H1 (cell line): ENCODE measurements around the gene GALNTL6. TPM values are rescaled to one million over a fixed set of nuclear protein-coding genes. Genes with fewer than 3 reads are reported as not detected.

Experiments used
- CTCF ChIA-PET: fragments of 300-600 bp; sonication (Branson Sonifier 250); formaldehyde crosslinking; loops from one replicate; lab custom pipeline; 2021; ENCODE audit not compliant: partially characterized antibody; lab: Charles Lee
- POLR2A ChIA-PET: fragments of 300-600 bp; sonication (Branson Sonifier 250); formaldehyde crosslinking; loops from one replicate; lab custom pipeline; 2021; ENCODE audit warnings: inconsistent platforms; ENCODE audit not compliant: partially characterized antibody; lab: Charles Lee
- DNase-seq, 2 experiments: peaks; one replicate each; pipeline versions ENCODE4 v3.0.0 to v3.0.0-alpha.2; 2010 to 2022; ENCODE audit warnings: low spot score in 2 of 2, low read depth in 1 of 2, mixed read lengths in 1 of 2
- FAIRE-seq: peaks from 2 replicates; lab custom pipeline; 2011; peaks lifted over from hg19 to GRCh38; lab: Jason Lieb, UNC
- H2AFZ ChIP-seq: 2 replicates; pipeline ENCODE4 v1.8.1; 2012; ENCODE audit warnings: low read length, inconsistent platforms
- H2AK5ac ChIP-seq: 2 replicates; pipeline ENCODE4 v1.6.1; 2013; ENCODE audit warnings: low read depth, low read length
- H2BK120ac ChIP-seq: replicated peaks from 2 replicates; pipeline ENCODE3; 2013; ENCODE audit warnings: low read depth, low read length, inconsistent platforms
- H2BK12ac ChIP-seq: 2 replicates; pipeline ENCODE4 v1.6.1; 2013; ENCODE audit warnings: low read depth, low read length
- H2BK15ac ChIP-seq: 2 replicates; pipeline ENCODE4 v1.6.1; 2013; ENCODE audit warnings: low read length
- H2BK20ac ChIP-seq: 2 replicates; pipeline ENCODE4 v1.6.1; 2013; ENCODE audit warnings: low read length
- H2BK5ac ChIP-seq: 2 replicates; pipeline ENCODE4 v1.6.1; 2013; ENCODE audit warnings: low read depth, low read length
- H3K14ac ChIP-seq: 2 replicates; pipeline ENCODE4 v1.6.1; 2013; ENCODE audit warnings: inconsistent platforms; ENCODE audit not compliant: insufficient read length
- H3K18ac ChIP-seq: 2 replicates; pipeline ENCODE4 v1.6.1; 2013; ENCODE audit warnings: low read length; ENCODE audit errors: extremely low read depth
- H3K23ac ChIP-seq: 2 replicates; pipeline ENCODE4 v1.6.1; 2013; ENCODE audit warnings: inconsistent platforms; ENCODE audit not compliant: insufficient read length
- H3K23me2 ChIP-seq: 2 replicates; pipeline ENCODE4 v1.6.1; 2013; ENCODE audit warnings: low read depth, low read length
- H3K27ac ChIP-seq: 2 replicates; pipeline ENCODE4 v1.6.1; 2011; ENCODE audit warnings: low read depth, low read length, inconsistent platforms
- H3K27me3 ChIP-seq, 4 experiments: replicated peaks in 1 of 4; 1 replicate in 1 of 4; 2 replicates in 3 of 4; pipeline versions ENCODE4 v1.6.1 to v1.8.1; 2011 to 2013; ENCODE audit warnings: low read length in 3 of 4, mild to moderate bottlenecking in 3 of 4, inconsistent platforms in 2 of 4, mixed read lengths in 2 of 4, moderate library complexity in 1 of 4; ENCODE audit not compliant: control insufficient read depth in 3 of 4, insufficient read depth in 3 of 4; ENCODE audit errors: extremely low read depth in 1 of 4
- H3K36me3 ChIP-seq, 4 experiments: 2 replicates each; pipeline versions ENCODE4 v1.6.1 to v1.8.1; 2011 to 2013; ENCODE audit warnings: mild to moderate bottlenecking in 4 of 4, low read length in 3 of 4, moderate library complexity in 2 of 4, control low read depth in 1 of 4, inconsistent platforms in 1 of 4; ENCODE audit not compliant: insufficient read depth in 4 of 4, control insufficient read depth in 2 of 4
- H3K4ac ChIP-seq: replicated peaks from 2 replicates; pipeline ENCODE3; 2013; ENCODE audit warnings: low read length, low read depth, mixed read lengths, inconsistent platforms; ENCODE audit not compliant: insufficient read length
- H3K4me1 ChIP-seq, 4 experiments: replicated peaks in 1 of 4; 1 replicate in 1 of 4; 2 replicates in 3 of 4; pipeline versions ENCODE4 v1.6.1 to v1.8.1; 2011 to 2013; ENCODE audit warnings: low read length in 3 of 4, inconsistent platforms in 2 of 4, mixed read lengths in 1 of 4; ENCODE audit not compliant: insufficient read depth in 4 of 4, control insufficient read depth in 3 of 4
- H3K4me2 ChIP-seq, 2 experiments: 2 replicates each; pipeline versions ENCODE4 v1.6.1 to v1.8.1; 2011 to 2013; ENCODE audit warnings: low read depth in 2 of 2, low read length in 2 of 2, control low read depth in 1 of 2, inconsistent platforms in 1 of 2, mild to moderate bottlenecking in 1 of 2; ENCODE audit not compliant: insufficient read depth in 1 of 2
- H3K4me3 ChIP-seq, 4 experiments: fragments of 200-600, 300-600 bp in 1 of 4; sonication (generic), shearing (Covaris generic), sonication (Bioruptor Twin) in 1 of 4; 2 replicates each; pipeline versions ENCODE4 v1.5.1 to v1.8.1; 2011 to 2016; ENCODE audit warnings: low read length in 4 of 4, low read depth in 3 of 4, control low read depth in 2 of 4, inconsistent platforms in 2 of 4, mild to moderate bottlenecking in 2 of 4, mixed read lengths in 1 of 4, moderate library complexity in 1 of 4; ENCODE audit not compliant: insufficient read depth in 2 of 4; ENCODE audit errors: extremely low read depth in 1 of 4
- H3K56ac ChIP-seq: replicated peaks from 2 replicates; pipeline ENCODE3; 2013; ENCODE audit warnings: low read depth, mild to moderate bottlenecking, mixed read lengths, low read length, inconsistent platforms; ENCODE audit not compliant: insufficient read length
- H3K79me1 ChIP-seq: 2 replicates; pipeline ENCODE4 v1.6.1; 2013; ENCODE audit warnings: low read depth, low read length, control low read depth
- H3K79me2 ChIP-seq, 2 experiments: 2 replicates each; pipeline versions ENCODE4 v1.6.1 to v1.8.1; 2012 to 2013; ENCODE audit warnings: low read length in 2 of 2, mild to moderate bottlenecking in 2 of 2, inconsistent platforms in 1 of 2; ENCODE audit not compliant: insufficient read depth in 2 of 2, control insufficient read depth in 1 of 2
- H3K9ac ChIP-seq, 4 experiments: replicated peaks in 1 of 4; 1 replicate in 1 of 4; 2 replicates in 3 of 4; pipeline versions ENCODE4 v1.6.1 to v1.8.1; 2011 to 2013; ENCODE audit warnings: low read depth in 3 of 4, low read length in 3 of 4, control low read depth in 2 of 4, mild to moderate bottlenecking in 2 of 4, moderate library complexity in 2 of 4, inconsistent platforms in 1 of 4; ENCODE audit errors: extremely low read depth in 1 of 4
- H3K9me3 ChIP-seq, 2 experiments: 2 replicates each; pipeline versions ENCODE4 v1.6.1 to v1.8.1; 2012 to 2013; ENCODE audit warnings: mild to moderate bottlenecking in 2 of 2, moderate library complexity in 2 of 2, control low read depth in 1 of 2, inconsistent platforms in 1 of 2, low read depth in 1 of 2, low read length in 1 of 2, mixed read lengths in 1 of 2; ENCODE audit not compliant: insufficient read depth in 2 of 2
- H4K20me1 ChIP-seq, 2 experiments: replicated peaks in 1 of 2; 2 replicates each; pipeline versions ENCODE3 to v1.8.1; 2011 to 2013; ENCODE audit warnings: inconsistent platforms in 2 of 2, low read length in 2 of 2, mild to moderate bottlenecking in 1 of 2; ENCODE audit not compliant: insufficient read depth in 2 of 2, control insufficient read depth in 1 of 2
- H4K5ac ChIP-seq: 2 replicates; pipeline ENCODE4 v1.6.1; 2013; ENCODE audit warnings: low read length, low read depth, mixed read lengths, inconsistent platforms; ENCODE audit not compliant: insufficient read length
- H4K8ac ChIP-seq: 2 replicates; pipeline ENCODE4 v1.8.0; 2013; ENCODE audit warnings: mild to moderate bottlenecking, moderate library complexity, low read length, inconsistent platforms; ENCODE audit not compliant: insufficient read depth; ENCODE audit errors: extremely low read depth
- H4K91ac ChIP-seq: replicated peaks from 2 replicates; pipeline ENCODE3; 2013; ENCODE audit warnings: low read length, mixed read lengths, inconsistent platforms; ENCODE audit not compliant: insufficient read length
- ASH2L ChIP-seq: fragments of 200-600, 300-600 bp; sonication (generic); IDR thresholded peaks from one replicate; pipeline ENCODE4 v1.7.1; 2017; ENCODE audit warnings: low read length
- BACH1 ChIP-seq: IDR thresholded peaks from 2 replicates; pipeline ENCODE4 v1.6.1; 2012; ENCODE audit warnings: low read length, improper control_type of control experiment
- BRCA1 ChIP-seq: IDR thresholded peaks from 2 replicates; pipeline ENCODE4 v1.6.1; 2012; ENCODE audit warnings: low read depth, low read length, improper control_type of control experiment
- CHD1 ChIP-seq: IDR thresholded peaks from 2 replicates; pipeline ENCODE4 v1.6.1; 2012; ENCODE audit warnings: low read depth, low read length, improper control_type of control experiment
- CTBP2 ChIP-seq: IDR thresholded peaks from 2 replicates; pipeline ENCODE4 v1.7.0; 2011; ENCODE audit warnings: borderline replicate concordance, mild to moderate bottlenecking, moderate library complexity, mixed read lengths, low read length; ENCODE audit not compliant: insufficient read depth, insufficient read length
- KDM4A ChIP-seq: IDR thresholded peaks from one replicate; pipeline ENCODE4 v1.7.1; 2012; ENCODE audit warnings: low read depth, mild to moderate bottlenecking, moderate library complexity, low read length, inconsistent platforms; ENCODE audit not compliant: severe bottlenecking
- NRF1 ChIP-seq: IDR thresholded peaks from 2 replicates; pipeline ENCODE4 v1.6.1; 2011; ENCODE audit warnings: mild to moderate bottlenecking, low read depth, low read length, improper control_type of control experiment
- POLR2AphosphoS5 ChIP-seq: IDR thresholded peaks from 2 replicates; pipeline ENCODE4 v1.6.1; 2011; ENCODE audit warnings: low read depth, low read length
- POU5F1 ChIP-seq: IDR thresholded peaks from 2 replicates; pipeline ENCODE4 v1.6.1; 2011; ENCODE audit warnings: low read depth, mild to moderate bottlenecking, low read length, moderate library complexity
- RNF2 ChIP-seq: fragments of 200-900, 300-1000 bp; sonication (generic); IDR thresholded peaks from 2 replicates; pipeline ENCODE4 v1.7.1; 2016; ENCODE audit warnings: borderline replicate concordance, low read depth, mild to moderate bottlenecking, antibody characterized with exemption, low read length; ENCODE audit not compliant: poor library complexity, severe bottlenecking; ENCODE audit errors: missing control alignments
- SIX5 ChIP-seq: IDR thresholded peaks from 2 replicates; pipeline ENCODE4 v1.6.1; 2011; ENCODE audit warnings: mild to moderate bottlenecking, low read depth, low read length
- SP4 ChIP-seq: IDR thresholded peaks from 2 replicates; pipeline ENCODE4 v1.6.1; 2012; ENCODE audit warnings: low read length, inconsistent platforms
- SRF ChIP-seq: IDR thresholded peaks from 2 replicates; pipeline ENCODE4 v1.6.1; 2011; ENCODE audit warnings: mild to moderate bottlenecking, low read depth, low read length, moderate library complexity
- SUZ12 ChIP-seq: fragments of 200-600 bp; sonication (generic); IDR thresholded peaks from 2 replicates; pipeline ENCODE4 v1.6.1; 2012; ENCODE audit warnings: mild to moderate bottlenecking, inconsistent platforms, low read length, moderate library complexity, mixed read lengths
- TAF7 ChIP-seq: optimal IDR thresholded peaks from 2 replicates; pipeline ENCODE3; 2011; ENCODE audit warnings: low read depth, mild to moderate bottlenecking, inconsistent platforms, low read length, moderate library complexity, borderline replicate concordance
- TCF12 ChIP-seq: IDR thresholded peaks from 2 replicates; pipeline ENCODE4 v1.6.1; 2011; ENCODE audit warnings: low read depth, mild to moderate bottlenecking, low read length
- WGBS, 2 experiments: shearing (Covaris generic) in 1 of 2; methylation state at CpG; one replicate each; pipeline versions ENCODE4 v1.1.6 to v1.1.7; 2013 to 2015; ENCODE audit warnings: low lambda C conversion rate in 2 of 2, mixed read lengths in 2 of 2, inconsistent platforms in 1 of 2, low coverage in 1 of 2, missing lambda C conversion rate in 1 of 2; ENCODE audit not compliant: insufficient replicate concordance in 2 of 2, insufficient coverage in 1 of 2, insufficient read length in 1 of 2; ENCODE audit errors: extremely low coverage in 1 of 2, missing lambda C conversion rate in 1 of 2; 5-methylcytosine and 5-hydroxymethylcytosine counted together
- polyA plus RNA-seq, 7 experiments: library from polyadenylated mRNA; depleted of rRNA in 3 of 7; stranded (reverse) in 5 of 7; unstranded in 2 of 7; fragments of >200 nt in 5 of 7; fragments of 200-250 nt in 2 of 7; gene quantifications; 1 replicate in 5 of 7; 2 replicates in 1 of 7; 4 replicates in 1 of 7; pipeline versions ENCODE4 v1.2.1 to v1.2.3, GENCODE V29; 2011 to 2013; ENCODE audit warnings: missing spikeins in 2 of 7, mixed read lengths in 2 of 7
- total RNA-seq: library from RNA; stranded (reverse); fragmentation: NEBNext Ultra II Directional; extraction: Animal tissue kit (Norgen Biotek cat#: 25700); gene quantifications from 2 replicates; pipeline ENCODE4 v1.2.1, GENCODE V29; 2021

Gene GALNTL6
- total and polyA plus RNA-seq, 2 of the 8 experiments (the other 6 are each of a cell fraction or from before 2014, with no cell fraction given) = 0.03 to 0.32 TPM

- Histone ChIP-seq H3K4ac (no peak overlapping the region), H3K9ac (no peak overlapping the region), H4K8ac (no peak overlapping the region), H3K4me1 (no peaks in the 10 kb centered on the region), H3K56ac (peak overlapping the region; percentile 52), H2BK20ac (no peak overlapping the region), H3K4me2 (no peak overlapping the region), H3K18ac (no peak overlapping the region), H3K36me3 (no peaks in the 10 kb centered on the region), H2BK12ac (no peak overlapping the region), H2AFZ (no peak overlapping the region), H2AK5ac (no peak overlapping the region), H3K9me3 (no peaks in the 10 kb centered on the region), H4K5ac (no peak overlapping the region), H3K79me1 (no peaks in the 10 kb centered on the region), H3K4me3 (no peak overlapping the region), H3K27ac (no peak overlapping the region), H3K23me2 (no peaks in the 10 kb centered on the region), H3K14ac (no peak overlapping the region), H2BK120ac (no peak overlapping the region), H4K91ac (no peak overlapping the region), H3K27me3 (no peaks in the 10 kb centered on the region), H4K20me1 (no peaks in the 10 kb centered on the region), H3K79me2 (no peaks in the 10 kb centered on the region), H3K23ac (no peak overlapping the region), H2BK15ac (no peak overlapping the region), H2BK5ac (no peak overlapping the region)
- ChIA-PET CTCF (no interaction called here), POLR2A (no interaction called here)
- DNase-seq (no peak), FAIRE-seq (no peak)
- 93% methylated on average over 3 of the region's 3 CpGs; no CpG with 5 or more reads in 1 of the 2 experiments for WGBS, 2 experiments
- no peak for TF ChIP-seq TAF7
- TF ChIP-seq SIX5 = no peak
- TF ChIP-seq SP4 = no peak
- TF ChIP-seq SRF = no peak
- TF ChIP-seq KDM4A = no peak
- no peak for TF ChIP-seq RNF2
- no peak for TF ChIP-seq POU5F1
- no peak for TF ChIP-seq SUZ12
- no peak for TF ChIP-seq NRF1
- no peak for TF ChIP-seq BRCA1
- TF ChIP-seq BACH1 = no peak
- TF ChIP-seq POLR2AphosphoS5 = no peak
- TF ChIP-seq CTBP2 = no peak
- TF ChIP-seq CHD1 = no peak
- no peak for TF ChIP-seq ASH2L
- no peak for TF ChIP-seq TCF12
These were observed 1129.6 kb downstream of the GALNTL6 start for GRCh38 chr4:172942840-172943239.
